Cardiac fibroblast (primary cell): ENCODE data around the gene AIMP1.

Source experiments
- DNase-seq, 2 donors: peaks; one replicate each; pipeline versions ENCODE4 v3.0.0 to v3.0.0-alpha.2; 2010; ENCODE audit warnings: low read depth in 2 of 2
- H3K4me3 ChIP-seq, 2 donors: replicated peaks in 1 of 2; 1 replicate in 1 of 2; 2 replicates in 1 of 2; pipeline ENCODE4 v1.5.1; 2011; ENCODE audit warnings: low read depth in 2 of 2, low read length in 2 of 2, mild to moderate bottlenecking in 2 of 2, moderate library complexity in 1 of 2
- CTCF ChIP-seq: IDR thresholded peaks from one replicate; pipeline ENCODE4 v1.5.1; 2011; ENCODE audit warnings: low read depth, mild to moderate bottlenecking, low read length, inconsistent platforms

The AIMP1 gene

GRCh38 chr4:106315968-106316772 lies at the start of gene AIMP1, which contains the start of gene TBCK:
Gene AIMP1, plus strand, starts transcription at chr4:106316550. Its CDS starts 8,460 bp downstream, at chr4:106325010.
Gene TBCK, minus strand, starts transcription at chr4:106316209. Its CDS starts 7,249 bp downstream, at chr4:106308960.
- TF ChIP-seq CTCF = no peak
- peak within 1 kb of the TSS; percentile 90 to 96 for H3K4me3 ChIP-seq
- DNase-seq = peak; percentile 94 to 95

- TF ChIP-seq CTCF = no peak
- H3K4me3 ChIP-seq = no peak overlapping the region
- DNase-seq = peak in 1 of 2 donors; percentile 12
Observed at GRCh38 chr4:106268786-106269185, 47.6 kb upstream of the AIMP1 start.

- no peak for TF ChIP-seq CTCF
- no peak overlapping the region for H3K4me3 ChIP-seq
- no peak for DNase-seq
Observed at GRCh38 chr4:106269711-106270110, 46.6 kb upstream of the AIMP1 start.

- TF ChIP-seq CTCF = no peak
- no peak overlapping the region for H3K4me3 ChIP-seq
- DNase-seq = peak in 1 of 2 donors; percentile 16
Observed at GRCh38 chr4:106270736-106271135, 45.6 kb upstream of the AIMP1 start.

GRCh38 chr4:106273831-106274230 lies 42.5 kb upstream of the AIMP1 start:
- DNase-seq = peak; percentile 65 to 66
- no peak for TF ChIP-seq CTCF
- no peak overlapping the region for H3K4me3 ChIP-seq

GRCh38 chr4:106277140-106277675 lies 39.1 kb upstream of the AIMP1 start:
- no peak for TF ChIP-seq CTCF
- no peak overlapping the region for H3K4me3 ChIP-seq

More at GRCh38 chr4:106277140-106277675, 39.1 kb upstream of the AIMP1 start:
- DNase-seq = peak in 1 of 2 donors; percentile 67
